Measurements from ENCODE around the gene SLC8A2. TPM values are rescaled to one million over a fixed set of nuclear protein-coding genes. Genes with fewer than 3 reads are reported as not detected.

The SLC8A2 gene
- total RNA-seq, 1 donor, result not detected

DNA sequence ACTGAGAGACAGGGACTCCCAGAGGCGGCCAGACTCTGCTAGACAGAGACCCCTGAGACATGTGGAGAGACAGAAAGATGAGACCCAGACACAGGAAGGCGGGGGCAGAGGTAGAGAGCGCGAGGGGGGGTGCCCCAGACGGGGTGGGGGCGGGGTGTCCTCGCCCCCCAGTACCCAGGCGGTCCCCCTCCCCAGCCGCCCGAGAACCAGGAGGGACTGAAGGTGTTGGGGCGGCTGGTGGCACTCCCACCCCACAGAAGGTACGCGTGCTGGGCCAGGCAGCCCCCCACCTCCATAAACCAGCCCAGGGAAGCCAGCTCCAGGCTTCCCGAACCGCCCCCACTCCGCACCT is 336 bp downstream of the SLC8A2 start:
- DNase-seq (ENCODE audit: low read depth), result no peak
- TF ChIP-seq, protein P1, sequence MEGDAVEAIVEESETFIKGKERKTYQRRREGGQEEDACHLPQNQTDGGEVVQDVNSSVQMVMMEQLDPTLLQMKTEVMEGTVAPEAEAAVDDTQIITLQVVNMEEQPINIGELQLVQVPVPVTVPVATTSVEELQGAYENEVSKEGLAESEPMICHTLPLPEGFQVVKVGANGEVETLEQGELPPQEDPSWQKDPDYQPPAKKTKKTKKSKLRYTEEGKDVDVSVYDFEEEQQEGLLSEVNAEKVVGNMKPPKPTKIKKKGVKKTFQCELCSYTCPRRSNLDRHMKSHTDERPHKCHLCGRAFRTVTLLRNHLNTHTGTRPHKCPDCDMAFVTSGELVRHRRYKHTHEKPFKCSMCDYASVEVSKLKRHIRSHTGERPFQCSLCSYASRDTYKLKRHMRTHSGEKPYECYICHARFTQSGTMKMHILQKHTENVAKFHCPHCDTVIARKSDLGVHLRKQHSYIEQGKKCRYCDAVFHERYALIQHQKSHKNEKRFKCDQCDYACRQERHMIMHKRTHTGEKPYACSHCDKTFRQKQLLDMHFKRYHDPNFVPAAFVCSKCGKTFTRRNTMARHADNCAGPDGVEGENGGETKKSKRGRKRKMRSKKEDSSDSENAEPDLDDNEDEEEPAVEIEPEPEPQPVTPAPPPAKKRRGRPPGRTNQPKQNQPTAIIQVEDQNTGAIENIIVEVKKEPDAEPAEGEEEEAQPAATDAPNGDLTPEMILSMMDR (IDR thresholded peaks at IDR 0.05; ENCODE audit: insufficient read depth, low read depth, low read length), result no peak
- no peak overlapping the region for H3K4me3 ChIP-seq (ENCODE audit: low read depth, low read length)

DNA sequence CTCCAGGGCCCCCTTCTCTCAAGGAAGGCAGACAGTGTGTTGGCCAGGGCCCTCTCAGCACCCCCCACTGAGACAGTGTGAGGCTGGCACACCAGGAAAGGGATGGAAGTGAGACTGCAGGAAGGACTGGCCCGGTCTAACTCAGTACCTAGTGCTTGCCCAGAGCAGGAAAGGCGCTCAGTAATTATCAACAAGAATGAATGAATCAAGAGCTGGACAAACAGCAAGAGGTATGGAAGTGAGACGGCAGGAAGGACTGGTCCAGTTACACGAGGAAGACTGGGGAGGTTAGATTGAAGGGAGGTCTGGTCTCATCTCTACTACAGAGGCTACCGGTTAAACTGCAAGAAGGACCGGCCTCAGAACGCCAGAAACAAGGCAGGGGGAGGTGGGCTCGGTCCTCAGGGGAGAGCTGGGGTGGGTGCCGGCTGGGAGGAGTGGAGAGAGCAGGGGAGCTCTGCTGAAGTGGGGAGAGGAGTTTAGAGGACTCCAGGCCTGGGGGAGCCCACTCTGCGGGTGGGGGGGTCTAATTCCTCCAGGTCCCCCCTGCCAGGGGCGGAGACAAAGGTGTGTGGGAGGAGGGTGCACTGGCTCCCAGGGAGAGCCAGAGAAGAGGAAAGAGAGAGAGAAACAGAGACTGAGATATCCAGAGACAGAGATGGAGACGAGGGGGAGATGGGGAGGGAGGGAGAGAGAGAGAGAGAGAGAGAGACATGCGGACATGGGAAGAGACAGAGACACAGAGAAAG is 1.1 kb downstream of the SLC8A2 start:
- H3K4me3 ChIP-seq (ENCODE audit: low read depth, low read length), result no peak overlapping the region
- no peak for DNase-seq (ENCODE audit: low read depth)
- TF ChIP-seq, protein P1 (IDR thresholded peaks at IDR 0.05; ENCODE audit: insufficient read depth, low read depth, low read length), result no peak

DNA sequence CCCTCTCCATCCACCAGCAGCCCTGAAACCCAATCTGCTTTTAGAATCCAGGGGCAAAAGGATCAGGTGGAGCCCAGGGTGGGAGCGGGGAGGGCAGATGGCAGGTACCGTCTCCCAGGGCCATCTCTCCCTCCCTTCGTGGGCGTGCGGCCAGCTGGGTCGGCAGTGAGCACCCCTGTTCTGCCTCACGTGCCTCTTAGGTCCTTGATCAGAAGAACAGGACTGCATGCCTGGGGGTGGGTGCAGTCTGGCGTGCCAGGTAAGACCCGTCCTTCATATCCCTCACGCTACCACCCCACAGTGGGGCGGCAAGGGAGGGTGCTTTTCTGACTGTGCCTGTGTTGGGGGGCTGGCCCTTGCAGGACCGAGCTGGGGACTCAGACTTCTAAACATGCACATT is 2.0 kb downstream of the SLC8A2 start:
- H3K4me3 ChIP-seq (ENCODE audit: low read depth, low read length), result no peak overlapping the region
- no peak for DNase-seq (ENCODE audit: low read depth)
- TF ChIP-seq, protein P1 (IDR thresholded peaks at IDR 0.05; ENCODE audit: insufficient read depth, low read depth, low read length), result no peak

DNA sequence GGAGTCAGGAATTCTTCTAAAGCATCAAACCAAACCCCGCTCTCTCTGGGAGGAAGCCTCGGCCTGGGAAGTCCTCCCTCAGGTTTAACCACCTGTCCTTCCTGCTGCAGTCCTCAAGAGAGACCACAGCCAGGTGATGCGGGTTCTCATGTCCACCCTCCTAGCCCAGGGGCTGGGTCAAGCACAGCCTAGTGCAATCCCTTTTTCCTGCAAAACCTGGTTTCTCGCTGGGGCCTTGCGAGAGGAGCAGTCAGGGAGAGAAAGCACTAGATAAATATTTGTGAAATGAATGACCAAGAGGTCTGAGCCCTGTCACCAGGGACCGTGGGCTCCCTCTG is 2.4 kb downstream of the SLC8A2 start:
- TF ChIP-seq, protein P1 (IDR thresholded peaks at IDR 0.05; ENCODE audit: insufficient read depth, low read depth, low read length), result no peak
- H3K4me3 ChIP-seq (ENCODE audit: low read depth, low read length), result no peak overlapping the region
- DNase-seq (ENCODE audit: low read depth), result no peak

DNA sequence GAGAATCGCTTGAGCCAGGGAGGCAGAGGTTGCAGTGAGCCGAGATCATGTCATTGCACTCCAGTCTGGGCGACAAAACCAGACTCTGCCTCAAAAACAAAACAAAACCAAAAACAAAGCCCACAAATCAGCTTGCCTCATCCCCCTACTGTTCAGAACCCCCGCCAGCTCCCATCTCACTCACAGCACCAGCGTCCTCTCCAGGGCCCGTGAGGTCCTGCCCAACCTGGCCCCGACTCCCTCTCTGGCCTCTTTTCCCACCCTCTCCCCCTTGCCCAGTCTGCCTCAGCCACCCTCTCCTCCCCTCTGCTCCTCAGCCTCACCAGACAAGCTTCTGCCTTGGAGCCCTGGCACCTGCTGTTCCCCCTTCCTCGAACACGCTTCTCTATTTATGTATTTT is 3.8 kb downstream of the SLC8A2 start:
- TF ChIP-seq, protein P1 (IDR thresholded peaks at IDR 0.05; ENCODE audit: insufficient read depth, low read depth, low read length), result no peak
- no peak for DNase-seq (ENCODE audit: low read depth)
- no peak overlapping the region for H3K4me3 ChIP-seq (ENCODE audit: low read depth, low read length)

DNA sequence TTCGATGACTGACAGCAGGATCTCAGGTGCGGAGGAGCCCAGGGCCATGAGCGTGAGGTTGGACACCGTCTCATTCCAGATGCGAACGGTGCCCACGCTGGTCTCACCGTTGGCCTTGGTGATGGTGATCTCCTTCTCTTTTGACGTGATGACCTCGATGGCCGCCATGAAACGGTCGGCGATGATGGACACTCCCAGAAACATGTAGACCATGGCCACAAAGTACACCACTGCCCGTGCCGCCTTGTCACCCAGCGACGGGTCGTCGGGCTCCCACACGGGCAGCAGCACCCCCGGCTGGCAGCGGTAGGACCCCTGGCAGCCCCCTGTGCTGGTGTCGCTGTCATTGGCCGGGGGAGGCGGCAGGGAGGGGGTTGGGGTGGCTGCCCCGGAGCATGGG is 5.7 kb downstream of the SLC8A2 start:
- TF ChIP-seq, protein P1 (IDR thresholded peaks at IDR 0.05; ENCODE audit: insufficient read depth, low read depth, low read length), result no peak
- H3K4me3 ChIP-seq (ENCODE audit: low read depth, low read length), result no peak overlapping the region
- DNase-seq (ENCODE audit: low read depth), result no peak
